Measurements from ENCODE around the gene PYGB.

The PYGB gene

GRCh38 chr20:25338112-25339023 is 90.5 kb downstream of the PYGB start:
- DNase-seq: no peak

- DNase-seq: no peak
Measured at GRCh38 chr20:25339608-25340007, 91.7 kb downstream of the PYGB start.

- DNase-seq: no peak
Measured at GRCh38 chr20:25340380-25340779, 92.5 kb downstream of the PYGB start.

GRCh38 chr20:25341716-25342680 is 94.1 kb downstream of the PYGB start:
- no peak for DNase-seq

- no peak for DNase-seq
Measured at GRCh38 chr20:25344634-25345033, 96.7 kb downstream of the PYGB start.

- DNase-seq: no peak
Measured at GRCh38 chr20:25345721-25346120, 97.8 kb downstream of the PYGB start.

GRCh38 chr20:25346349-25346748 is 98.5 kb downstream of the PYGB start:
- DNase-seq: no peak
